H1 (cell line): ENCODE measurements around the gene MANEAL. TPM values are rescaled to one million over a fixed set of nuclear protein-coding genes. Genes with fewer than 3 reads are reported as not detected.

Source experiments
- CTCF ChIA-PET: fragments of 300-600 bp; sonication (Branson Sonifier 250); formaldehyde crosslinking; loops from one replicate; lab custom pipeline; 2021; ENCODE audit not compliant: partially characterized antibody; lab: Charles Lee
- POLR2A ChIA-PET: fragments of 300-600 bp; sonication (Branson Sonifier 250); formaldehyde crosslinking; loops from one replicate; lab custom pipeline; 2021; ENCODE audit warnings: inconsistent platforms; ENCODE audit not compliant: partially characterized antibody; lab: Charles Lee
- DNase-seq, 2 experiments: peaks; one replicate each; pipeline versions ENCODE4 v3.0.0 to v3.0.0-alpha.2; 2010 to 2022; ENCODE audit warnings: low spot score in 2 of 2, low read depth in 1 of 2, mixed read lengths in 1 of 2
- FAIRE-seq: peaks from 2 replicates; lab custom pipeline; 2011; peaks lifted over from hg19 to GRCh38; lab: Jason Lieb, UNC
- H2AFZ ChIP-seq: 2 replicates; pipeline ENCODE4 v1.8.1; 2012; ENCODE audit warnings: low read length, inconsistent platforms
- H2AK5ac ChIP-seq: 2 replicates; pipeline ENCODE4 v1.6.1; 2013; ENCODE audit warnings: low read depth, low read length
- H2BK120ac ChIP-seq: replicated peaks from 2 replicates; pipeline ENCODE3; 2013; ENCODE audit warnings: low read depth, low read length, inconsistent platforms
- H2BK12ac ChIP-seq: 2 replicates; pipeline ENCODE4 v1.6.1; 2013; ENCODE audit warnings: low read depth, low read length
- H2BK15ac ChIP-seq: 2 replicates; pipeline ENCODE4 v1.6.1; 2013; ENCODE audit warnings: low read length
- H2BK20ac ChIP-seq: 2 replicates; pipeline ENCODE4 v1.6.1; 2013; ENCODE audit warnings: low read length
- H2BK5ac ChIP-seq: 2 replicates; pipeline ENCODE4 v1.6.1; 2013; ENCODE audit warnings: low read depth, low read length
- H3K14ac ChIP-seq: 2 replicates; pipeline ENCODE4 v1.6.1; 2013; ENCODE audit warnings: inconsistent platforms; ENCODE audit not compliant: insufficient read length
- H3K18ac ChIP-seq: 2 replicates; pipeline ENCODE4 v1.6.1; 2013; ENCODE audit warnings: low read length; ENCODE audit errors: extremely low read depth
- H3K23ac ChIP-seq: 2 replicates; pipeline ENCODE4 v1.6.1; 2013; ENCODE audit warnings: inconsistent platforms; ENCODE audit not compliant: insufficient read length
- H3K23me2 ChIP-seq: 2 replicates; pipeline ENCODE4 v1.6.1; 2013; ENCODE audit warnings: low read depth, low read length
- H3K27ac ChIP-seq: 2 replicates; pipeline ENCODE4 v1.6.1; 2011; ENCODE audit warnings: low read depth, low read length, inconsistent platforms
- H3K27me3 ChIP-seq, 4 experiments: replicated peaks in 1 of 4; 1 replicate in 1 of 4; 2 replicates in 3 of 4; pipeline versions ENCODE4 v1.6.1 to v1.8.1; 2011 to 2013; ENCODE audit warnings: low read length in 3 of 4, mild to moderate bottlenecking in 3 of 4, inconsistent platforms in 2 of 4, mixed read lengths in 2 of 4, moderate library complexity in 1 of 4; ENCODE audit not compliant: control insufficient read depth in 3 of 4, insufficient read depth in 3 of 4; ENCODE audit errors: extremely low read depth in 1 of 4
- H3K36me3 ChIP-seq, 4 experiments: 2 replicates each; pipeline versions ENCODE4 v1.6.1 to v1.8.1; 2011 to 2013; ENCODE audit warnings: mild to moderate bottlenecking in 4 of 4, low read length in 3 of 4, moderate library complexity in 2 of 4, control low read depth in 1 of 4, inconsistent platforms in 1 of 4; ENCODE audit not compliant: insufficient read depth in 4 of 4, control insufficient read depth in 2 of 4
- H3K4ac ChIP-seq: replicated peaks from 2 replicates; pipeline ENCODE3; 2013; ENCODE audit warnings: low read length, low read depth, mixed read lengths, inconsistent platforms; ENCODE audit not compliant: insufficient read length
- H3K4me1 ChIP-seq, 4 experiments: replicated peaks in 1 of 4; 1 replicate in 1 of 4; 2 replicates in 3 of 4; pipeline versions ENCODE4 v1.6.1 to v1.8.1; 2011 to 2013; ENCODE audit warnings: low read length in 3 of 4, inconsistent platforms in 2 of 4, mixed read lengths in 1 of 4; ENCODE audit not compliant: insufficient read depth in 4 of 4, control insufficient read depth in 3 of 4
- H3K4me2 ChIP-seq, 2 experiments: 2 replicates each; pipeline versions ENCODE4 v1.6.1 to v1.8.1; 2011 to 2013; ENCODE audit warnings: low read depth in 2 of 2, low read length in 2 of 2, control low read depth in 1 of 2, inconsistent platforms in 1 of 2, mild to moderate bottlenecking in 1 of 2; ENCODE audit not compliant: insufficient read depth in 1 of 2
- H3K4me3 ChIP-seq, 4 experiments: fragments of 200-600, 300-600 bp in 1 of 4; sonication (generic), shearing (Covaris generic), sonication (Bioruptor Twin) in 1 of 4; 2 replicates each; pipeline versions ENCODE4 v1.5.1 to v1.8.1; 2011 to 2016; ENCODE audit warnings: low read length in 4 of 4, low read depth in 3 of 4, control low read depth in 2 of 4, inconsistent platforms in 2 of 4, mild to moderate bottlenecking in 2 of 4, mixed read lengths in 1 of 4, moderate library complexity in 1 of 4; ENCODE audit not compliant: insufficient read depth in 2 of 4; ENCODE audit errors: extremely low read depth in 1 of 4
- H3K56ac ChIP-seq: replicated peaks from 2 replicates; pipeline ENCODE3; 2013; ENCODE audit warnings: low read depth, mild to moderate bottlenecking, mixed read lengths, low read length, inconsistent platforms; ENCODE audit not compliant: insufficient read length
- H3K79me1 ChIP-seq: 2 replicates; pipeline ENCODE4 v1.6.1; 2013; ENCODE audit warnings: low read depth, low read length, control low read depth
- H3K79me2 ChIP-seq, 2 experiments: 2 replicates each; pipeline versions ENCODE4 v1.6.1 to v1.8.1; 2012 to 2013; ENCODE audit warnings: low read length in 2 of 2, mild to moderate bottlenecking in 2 of 2, inconsistent platforms in 1 of 2; ENCODE audit not compliant: insufficient read depth in 2 of 2, control insufficient read depth in 1 of 2
- H3K9ac ChIP-seq, 4 experiments: replicated peaks in 1 of 4; 1 replicate in 1 of 4; 2 replicates in 3 of 4; pipeline versions ENCODE4 v1.6.1 to v1.8.1; 2011 to 2013; ENCODE audit warnings: low read depth in 3 of 4, low read length in 3 of 4, control low read depth in 2 of 4, mild to moderate bottlenecking in 2 of 4, moderate library complexity in 2 of 4, inconsistent platforms in 1 of 4; ENCODE audit errors: extremely low read depth in 1 of 4
- H3K9me3 ChIP-seq, 2 experiments: 2 replicates each; pipeline versions ENCODE4 v1.6.1 to v1.8.1; 2012 to 2013; ENCODE audit warnings: mild to moderate bottlenecking in 2 of 2, moderate library complexity in 2 of 2, control low read depth in 1 of 2, inconsistent platforms in 1 of 2, low read depth in 1 of 2, low read length in 1 of 2, mixed read lengths in 1 of 2; ENCODE audit not compliant: insufficient read depth in 2 of 2
- H4K20me1 ChIP-seq, 2 experiments: replicated peaks in 1 of 2; 2 replicates each; pipeline versions ENCODE3 to v1.8.1; 2011 to 2013; ENCODE audit warnings: inconsistent platforms in 2 of 2, low read length in 2 of 2, mild to moderate bottlenecking in 1 of 2; ENCODE audit not compliant: insufficient read depth in 2 of 2, control insufficient read depth in 1 of 2
- H4K5ac ChIP-seq: 2 replicates; pipeline ENCODE4 v1.6.1; 2013; ENCODE audit warnings: low read length, low read depth, mixed read lengths, inconsistent platforms; ENCODE audit not compliant: insufficient read length
- H4K8ac ChIP-seq: 2 replicates; pipeline ENCODE4 v1.8.0; 2013; ENCODE audit warnings: mild to moderate bottlenecking, moderate library complexity, low read length, inconsistent platforms; ENCODE audit not compliant: insufficient read depth; ENCODE audit errors: extremely low read depth
- H4K91ac ChIP-seq: replicated peaks from 2 replicates; pipeline ENCODE3; 2013; ENCODE audit warnings: low read length, mixed read lengths, inconsistent platforms; ENCODE audit not compliant: insufficient read length
- YY1 ChIP-seq: IDR thresholded peaks from 2 replicates; pipeline ENCODE4 v1.6.1; 2011; ENCODE audit warnings: low read depth, mild to moderate bottlenecking, low read length
- whole genome bisulfite sequencing, 2 experiments: shearing (Covaris generic) in 1 of 2; methylation state at CpG; one replicate each; pipeline versions ENCODE4 v1.1.6 to v1.1.7; 2013 to 2015; ENCODE audit warnings: low lambda C conversion rate in 2 of 2, mixed read lengths in 2 of 2, inconsistent platforms in 1 of 2, low coverage in 1 of 2, missing lambda C conversion rate in 1 of 2; ENCODE audit not compliant: insufficient replicate concordance in 2 of 2, insufficient coverage in 1 of 2, insufficient read length in 1 of 2; ENCODE audit errors: extremely low coverage in 1 of 2, missing lambda C conversion rate in 1 of 2; 5-methylcytosine and 5-hydroxymethylcytosine counted together
- polyA plus RNA-seq, 7 experiments: library from polyadenylated mRNA; depleted of rRNA in 3 of 7; stranded (reverse) in 5 of 7; unstranded in 2 of 7; fragments of >200 nt in 5 of 7; fragments of 200-250 nt in 2 of 7; gene quantifications; 1 replicate in 5 of 7; 2 replicates in 1 of 7; 4 replicates in 1 of 7; pipeline versions ENCODE4 v1.2.1 to v1.2.3, GENCODE V29; 2011 to 2013; ENCODE audit warnings: missing spikeins in 2 of 7, mixed read lengths in 2 of 7
- total RNA-seq: library from RNA; stranded (reverse); fragmentation: NEBNext Ultra II Directional; extraction: Animal tissue kit (Norgen Biotek cat#: 25700); gene quantifications from 2 replicates; pipeline ENCODE4 v1.2.1, GENCODE V29; 2021

The MANEAL gene
- total and polyA plus RNA-seq, 2 of the 8 experiments (the other 6 are each of a cell fraction or from before 2014, with no cell fraction given) = 4.8 to 7.2 TPM

- no peak overlapping the region for H2BK15ac ChIP-seq
- POLR2A ChIA-PET = no interaction called here
- TF ChIP-seq YY1 = no peak
Measured at GRCh38 chr1:37809942-37810341, 16.3 kb downstream of the MANEAL start.

More at GRCh38 chr1:37809942-37810341, 16.3 kb downstream of the MANEAL start:
- H2AK5ac ChIP-seq = no peak overlapping the region
- H2BK120ac ChIP-seq = no peak overlapping the region
- no peak overlapping the region for H3K56ac ChIP-seq
- no peak overlapping the region for H3K4ac ChIP-seq
- no peak overlapping the region for H3K27ac ChIP-seq
- FAIRE-seq = no peak
- 80% methylated on average over 2 of the region's 2 CpGs; no CpG with 5 or more reads in 1 of the 2 experiments for WGBS, 2 experiments
- no peak overlapping the region for H3K23ac ChIP-seq
- no peak overlapping the region for H2BK12ac ChIP-seq
- no peak overlapping the region for H4K5ac ChIP-seq
- no peak overlapping the region for H4K8ac ChIP-seq
- no peak overlapping the region for H2AFZ ChIP-seq
- H3K18ac ChIP-seq = no peak overlapping the region
- H3K79me2 ChIP-seq = peaks cover 8 to 15% of the 10 kb centered on the region in 2 experiments
- no peak overlapping the region for H2BK5ac ChIP-seq
- no peaks in the 10 kb centered on the region for H3K9me3 ChIP-seq
- CTCF ChIA-PET = no interaction called here
- no peak overlapping the region for H3K14ac ChIP-seq
- H3K23me2 ChIP-seq = peaks cover 5% of the 10 kb centered on the region; the same call in 1 of the 2 replicates
- H3K9ac ChIP-seq = no peak overlapping the region
- peaks cover 8 to 29% (median 13%) of the 10 kb centered on the region in 4 experiments for H3K36me3 ChIP-seq
- H3K79me1 ChIP-seq = peaks cover 8% of the 10 kb centered on the region
- no peaks in the 10 kb centered on the region for H3K27me3 ChIP-seq
- no peak overlapping the region for H2BK20ac ChIP-seq
- H3K4me1 ChIP-seq = peaks cover 4 to 14% (median 10%) of the 10 kb centered on the region in 4 experiments; a peak in 6 of 7 replicates
- no peak overlapping the region; a peak in 1 of 4 replicates for H3K4me2 ChIP-seq
- no peak overlapping the region for H3K4me3 ChIP-seq
- no peak for DNase-seq
- peaks cover 0 to 17% of the 10 kb centered on the region in 2 experiments for H4K20me1 ChIP-seq
- no peak overlapping the region for H4K91ac ChIP-seq
